Inferior parietal cortex (tissue), 1 donor: ENCODE results near the gene GPD1.
A peak's percentile ranks its signal among the peaks of the same experiment; 100 is the strongest.
"Not testable (repeated sequence)": the region's sequence is repeated elsewhere in the genome, so short reads cannot be mapped to it uniquely, and the experiment has no call there.

Source experiments
- DNase-seq: peaks from one replicate; pipeline ENCODE4 v3.0.0-alpha.2; 2016; ENCODE audit errors: extremely low spot score

Gene GPD1

DNA sequence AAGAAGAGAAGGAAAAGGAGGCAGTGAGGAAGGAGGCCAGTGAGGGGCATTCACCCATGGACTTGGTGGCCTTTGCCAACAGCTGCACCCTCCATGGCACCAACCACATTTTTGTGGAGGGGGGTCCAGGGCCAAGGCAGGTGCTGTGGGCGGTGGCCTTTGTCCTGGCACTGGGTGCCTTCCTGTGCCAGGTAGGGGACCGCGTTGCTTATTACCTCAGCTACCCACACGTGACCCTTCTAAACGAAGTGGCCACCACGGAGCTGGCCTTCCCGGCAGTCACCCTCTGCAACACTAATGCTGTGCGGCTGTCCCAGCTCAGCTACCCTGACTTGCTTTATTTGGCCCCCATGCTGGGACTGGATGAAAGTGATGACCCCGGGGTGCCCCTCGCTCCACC lies 30.1 kb upstream of the GPD1 start:
- DNase-seq: no peak

DNA sequence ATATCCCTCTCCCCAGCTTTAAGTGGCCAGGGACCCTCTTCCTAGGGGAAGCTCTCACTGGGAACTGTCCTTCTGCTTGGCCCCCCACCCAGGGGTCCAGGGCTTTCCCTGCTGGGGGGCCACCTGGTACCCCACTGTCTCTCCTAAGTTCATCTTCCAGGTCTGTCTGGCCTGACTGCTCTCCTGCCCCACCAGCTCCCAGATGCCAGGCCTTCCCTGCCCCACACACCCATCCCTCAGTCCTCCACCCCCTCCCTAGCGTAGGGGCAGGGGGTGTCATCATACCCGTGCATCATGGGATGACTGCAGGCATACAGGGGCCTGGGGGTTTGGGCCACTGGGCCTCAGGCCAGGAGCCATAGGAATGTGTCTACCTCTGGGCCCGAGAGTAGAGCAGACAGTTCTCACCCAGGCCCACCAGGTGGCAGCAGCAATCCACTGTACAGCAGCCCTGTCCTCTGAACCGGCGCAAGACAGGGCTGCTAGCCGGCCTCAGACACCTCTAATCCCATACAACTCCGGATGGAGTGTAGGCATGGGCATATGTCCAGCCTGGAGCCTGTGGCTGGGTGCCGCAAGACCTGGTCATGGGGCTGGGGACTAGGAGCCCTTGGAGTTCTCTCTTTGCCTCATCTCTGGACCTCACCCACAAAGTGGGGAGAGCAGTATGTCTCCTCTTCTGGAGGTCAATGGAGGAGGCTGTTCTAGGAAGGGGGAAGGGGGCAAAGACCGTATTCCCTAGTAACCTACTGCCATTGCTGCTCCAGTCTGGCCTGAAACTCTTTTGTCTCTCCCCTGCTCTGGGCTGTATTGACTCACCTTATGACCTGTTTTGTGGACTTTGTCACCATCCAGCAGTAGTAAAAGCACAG lies 28.6 kb upstream of the GPD1 start:
- peak; percentile 84 for DNase-seq

GRCh38 chr12:50075808-50076170 lies 28.0 kb upstream of the GPD1 start:
- no peak for DNase-seq

GRCh38 chr12:50077099-50077498 lies 26.7 kb upstream of the GPD1 start:
- no peak for DNase-seq

DNA sequence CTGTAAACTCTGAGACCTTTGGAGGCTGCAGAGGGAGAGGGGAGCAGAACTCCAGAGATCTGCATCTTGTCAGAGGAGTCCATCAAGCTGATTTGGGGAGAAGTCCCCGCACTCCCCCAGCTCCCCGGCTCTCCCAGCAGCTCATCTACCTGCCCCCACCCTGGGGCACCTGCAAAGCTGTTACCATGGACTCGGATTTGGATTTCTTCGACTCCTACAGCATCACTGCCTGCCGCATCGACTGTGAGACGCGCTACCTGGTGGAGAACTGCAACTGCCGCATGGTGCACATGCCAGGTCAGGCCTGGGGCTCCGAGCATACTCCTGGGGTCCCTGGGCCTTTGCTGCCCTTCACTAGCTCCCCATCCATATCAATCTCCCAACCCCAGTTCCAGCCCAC lies 25.5 kb upstream of the GPD1 start:
- no peak for DNase-seq

GRCh38 chr12:50079771-50080170 lies 24.0 kb upstream of the GPD1 start:
- DNase-seq: no peak

DNA sequence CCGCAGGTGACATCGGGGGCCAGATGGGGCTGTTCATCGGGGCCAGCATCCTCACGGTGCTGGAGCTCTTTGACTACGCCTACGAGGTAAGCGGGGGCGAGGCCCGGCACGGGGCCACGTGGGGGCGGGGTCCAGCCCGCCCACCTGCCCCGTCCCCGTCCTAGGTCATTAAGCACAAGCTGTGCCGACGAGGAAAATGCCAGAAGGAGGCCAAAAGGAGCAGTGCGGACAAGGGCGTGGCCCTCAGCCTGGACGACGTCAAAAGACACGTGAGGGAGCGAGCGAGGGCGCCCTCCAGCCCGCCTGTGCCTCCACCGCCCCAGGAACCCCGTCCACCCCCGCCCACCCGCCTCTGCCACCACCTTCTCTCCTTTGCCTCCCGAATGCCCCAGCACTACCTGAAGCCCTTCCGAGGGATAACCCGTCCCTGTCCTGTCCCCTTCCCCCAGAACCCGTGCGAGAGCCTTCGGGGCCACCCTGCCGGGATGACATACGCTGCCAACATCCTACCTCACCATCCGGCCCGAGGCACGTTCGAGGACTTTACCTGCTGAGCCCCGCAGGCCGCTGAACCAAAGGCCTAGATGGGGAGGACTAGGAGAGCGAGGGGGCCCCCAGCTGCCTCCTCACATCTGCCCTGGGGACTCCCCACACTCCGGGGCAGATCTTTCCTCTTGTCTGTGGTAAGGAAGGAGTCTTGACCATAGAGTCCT lies 22.6 kb upstream of the GPD1 start:
- DNase-seq: no peak

DNA sequence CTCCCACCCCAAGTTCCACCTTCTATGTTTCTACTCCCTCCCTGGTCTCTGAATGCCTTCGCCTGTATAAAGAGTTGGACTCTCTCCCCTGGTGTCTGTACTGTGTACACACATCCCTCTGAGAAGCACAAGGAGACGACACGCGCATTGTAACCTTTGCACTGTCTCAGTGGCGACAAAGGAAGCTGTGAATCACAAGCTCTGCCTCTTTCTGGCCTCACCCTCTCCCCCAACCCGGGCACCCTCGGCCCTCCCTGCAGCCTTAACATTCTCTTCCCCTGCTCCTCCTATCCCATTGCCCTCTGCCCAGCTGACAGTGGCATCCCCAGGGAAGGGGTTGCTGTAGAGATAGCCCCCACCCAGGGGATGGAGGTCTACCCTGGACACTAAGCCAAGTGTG lies 21.2 kb upstream of the GPD1 start:
- no peak for DNase-seq

DNA sequence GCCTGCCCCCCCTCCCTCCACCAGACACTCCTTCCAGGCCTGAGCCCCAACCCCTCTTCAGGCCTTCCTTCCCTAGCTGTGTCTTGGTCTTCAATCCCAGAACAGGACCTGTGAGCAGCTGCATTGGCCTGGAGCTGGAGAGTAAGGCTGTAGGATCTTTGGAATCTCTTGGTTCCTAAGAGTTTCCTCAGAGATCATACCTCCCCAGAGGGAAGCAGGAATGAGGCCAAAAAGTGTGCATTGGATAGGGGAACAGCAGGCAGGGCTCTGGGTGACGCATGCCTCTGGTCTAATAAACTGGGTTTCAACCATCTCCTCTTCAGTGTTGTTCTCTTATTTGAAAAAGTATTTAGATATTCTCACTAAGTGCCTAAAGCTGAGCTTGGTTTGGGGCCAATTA lies 20.5 kb upstream of the GPD1 start:
- DNase-seq: no peak

DNA sequence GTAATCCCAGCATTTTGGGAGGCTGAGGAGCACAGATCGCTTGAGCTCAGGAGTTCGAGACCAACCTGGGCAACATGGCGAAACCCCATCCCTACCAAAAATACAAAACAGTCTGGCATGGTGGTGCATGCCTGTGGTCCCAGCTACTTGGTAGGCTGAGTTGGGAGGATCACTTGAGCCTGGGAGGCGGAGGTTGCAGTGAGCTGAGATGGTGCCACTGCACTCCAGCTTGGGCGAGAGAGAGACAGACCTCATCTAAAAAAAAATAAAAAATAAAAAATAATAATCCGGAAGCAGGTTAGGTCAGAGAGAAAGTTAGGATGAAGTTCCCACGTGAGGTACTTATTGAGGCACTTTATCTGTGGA lies 19.4 kb upstream of the GPD1 start:
- DNase-seq: not testable (repeated sequence)

DNA sequence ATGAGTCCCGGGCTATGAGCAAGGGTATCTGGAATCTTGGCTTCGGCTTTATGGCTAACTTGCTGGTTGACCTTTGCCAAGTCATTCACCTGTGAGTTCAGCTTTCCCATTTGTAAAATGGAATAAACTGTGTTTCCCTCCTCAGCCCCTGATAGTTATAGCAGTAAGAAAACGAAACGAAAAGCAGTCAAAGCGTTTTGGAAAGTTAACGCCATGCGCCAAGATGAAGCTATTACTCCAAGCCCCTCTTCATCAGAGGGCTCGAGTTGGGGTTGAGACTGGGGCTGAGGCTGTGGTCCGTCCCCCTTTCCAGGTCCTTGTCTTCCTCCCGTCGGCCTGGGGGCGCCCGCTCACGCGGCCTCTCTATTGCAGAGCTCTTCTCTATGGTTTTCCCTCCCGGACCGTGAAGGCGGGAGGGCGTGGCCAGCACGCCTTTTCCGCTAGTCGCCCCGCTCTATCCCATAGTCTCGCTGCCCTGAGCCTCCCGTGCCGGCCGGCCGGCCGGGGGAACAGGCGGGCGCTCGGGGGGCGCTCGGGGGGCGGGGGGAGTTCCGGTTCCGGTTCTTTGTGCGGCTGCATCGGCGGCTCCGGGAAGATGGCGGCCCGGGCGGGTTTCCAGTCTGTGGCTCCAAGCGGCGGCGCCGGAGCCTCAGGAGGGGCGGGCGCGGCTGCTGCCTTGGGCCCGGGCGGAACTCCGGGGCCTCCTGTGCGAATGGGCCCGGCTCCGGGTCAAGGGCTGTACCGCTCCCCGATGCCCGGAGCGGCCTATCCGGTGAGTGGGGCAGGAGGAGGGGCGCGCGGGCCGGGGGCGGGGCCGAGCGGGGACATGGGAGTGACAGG lies 18.8 kb upstream of the GPD1 start, which contains the start of gene SMARCD1:
Gene SMARCD1 (plus strand): TSS at position 568 of the 840 bp plus-strand sequence. CDS start 28 bp downstream, at position 596.
- DNase-seq: peak; percentile 93

GRCh38 chr12:50085615-50086072 lies 18.2 kb upstream of the GPD1 start:
- no peak for DNase-seq

- no peak for DNase-seq
Measured at GRCh38 chr12:50086148-50086547, 17.7 kb upstream of the GPD1 start.

DNA sequence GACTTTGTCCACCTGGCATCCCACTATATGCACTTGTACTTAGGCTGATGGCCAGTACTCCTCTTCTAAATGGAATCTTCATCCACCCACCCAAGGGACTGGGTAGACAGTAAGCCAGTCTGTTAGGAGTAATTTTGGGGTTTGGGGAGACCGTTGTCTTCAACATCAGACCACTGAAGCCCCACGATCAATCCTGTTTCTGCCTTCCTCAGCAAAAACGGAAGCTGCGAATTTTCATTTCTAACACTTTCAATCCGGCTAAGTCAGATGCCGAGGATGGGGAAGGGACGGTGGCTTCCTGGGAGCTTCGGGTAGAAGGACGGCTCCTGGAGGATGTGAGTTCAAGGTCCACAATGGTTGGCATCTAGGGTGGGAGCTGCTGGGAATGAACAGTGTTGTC lies 16.7 kb upstream of the GPD1 start:
- DNase-seq: no peak

DNA sequence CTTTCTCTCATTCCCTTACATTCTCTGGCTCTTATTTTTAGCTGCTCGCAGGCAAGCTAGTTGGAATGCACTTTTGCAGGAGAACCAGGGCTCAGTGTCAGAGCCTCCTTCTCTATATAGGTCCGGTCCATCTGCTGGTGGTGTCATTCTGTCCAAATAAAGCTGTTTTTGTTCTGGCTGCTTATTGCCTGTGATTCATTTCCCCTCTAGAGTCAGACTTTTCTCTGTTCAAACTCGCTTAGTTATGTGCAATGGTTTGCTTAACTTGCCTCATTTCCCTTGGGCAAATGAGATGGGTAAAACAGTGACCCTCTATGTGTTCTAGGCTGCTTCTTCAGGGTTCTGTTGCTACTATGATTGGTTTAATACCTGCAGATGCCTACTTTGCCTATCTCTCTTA lies 15.8 kb upstream of the GPD1 start:
- DNase-seq: no peak

DNA sequence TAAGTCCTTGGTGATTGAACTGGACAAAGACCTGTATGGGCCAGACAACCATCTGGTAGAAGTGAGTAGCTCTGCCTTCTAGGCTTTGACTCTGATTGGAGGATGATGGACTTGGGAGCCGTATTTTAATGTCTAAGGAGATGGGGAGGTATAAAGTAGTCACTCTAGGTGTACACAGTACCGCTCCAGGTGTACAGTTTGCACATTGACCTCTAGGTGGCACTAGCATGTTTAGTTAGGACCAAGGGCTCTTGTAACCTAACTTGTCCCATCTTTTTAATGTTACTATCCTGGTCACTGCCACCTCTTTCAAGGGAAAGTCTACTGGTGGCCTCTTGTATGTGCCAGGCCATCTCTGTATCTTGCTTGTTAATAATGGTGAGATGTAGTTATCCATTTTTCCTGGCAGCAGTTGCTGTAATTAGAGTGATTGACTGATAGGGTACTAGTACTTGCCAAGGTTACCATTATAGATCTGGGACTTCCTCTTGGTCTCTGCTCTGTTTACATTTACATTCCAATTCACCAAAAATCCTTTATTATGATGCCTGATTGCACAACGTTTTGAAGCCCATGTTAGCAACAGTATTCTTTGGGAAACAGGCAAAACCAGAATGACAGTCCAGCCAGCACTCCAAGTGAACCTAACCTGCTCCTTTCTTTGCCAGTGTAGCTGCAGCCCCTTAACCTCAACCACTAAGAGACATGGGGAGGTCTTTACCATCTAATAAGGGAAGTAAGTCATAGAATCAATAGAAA lies 15.1 kb upstream of the GPD1 start:
- DNase-seq: peak; percentile 81

DNA sequence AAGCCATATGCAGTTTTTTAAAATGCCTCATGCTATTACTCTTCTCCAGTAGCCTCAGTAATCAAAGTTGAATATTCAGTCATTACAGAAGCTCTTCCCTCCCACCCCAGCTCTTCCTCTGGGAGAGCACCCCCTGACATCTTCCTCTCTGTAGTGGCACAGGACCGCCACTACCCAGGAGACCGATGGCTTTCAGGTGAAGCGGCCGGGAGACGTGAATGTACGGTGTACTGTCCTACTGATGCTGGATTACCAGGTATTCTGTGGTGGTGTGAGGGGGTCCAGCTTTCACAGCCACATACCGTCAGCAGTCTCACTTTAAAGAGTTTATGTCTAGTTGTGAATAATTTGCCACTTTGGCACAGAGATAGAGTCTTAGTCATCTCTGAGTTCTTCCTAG lies 14.1 kb upstream of the GPD1 start:
- DNase-seq: no peak

GRCh38 chr12:50090391-50090790 lies 13.4 kb upstream of the GPD1 start:
- DNase-seq: no peak

- no peak for DNase-seq
Measured at GRCh38 chr12:50097952-50098351, 5.9 kb upstream of the GPD1 start.

- DNase-seq: no peak
Measured at GRCh38 chr12:50099302-50100008, 4.4 kb upstream of the GPD1 start.

GRCh38 chr12:50100561-50100960 lies 3.2 kb upstream of the GPD1 start:
- DNase-seq: no peak
